NCI-H146 treated with DMSO at 0.1 percent for 48 hours (cell line): ENCODE measurements around the gene TBC1D14.
A peak's percentile ranks its signal among the peaks of the same experiment; 100 is the strongest.
"Not testable (repeated sequence)": the region's sequence is repeated elsewhere in the genome, so short reads cannot be mapped to it uniquely, and the experiment has no call there.

ENCODE experiments used
- DNase-seq: peaks from one replicate; lab custom pipeline; 2025; ENCODE audit not compliant: unreplicated experiment; lab: John Stamatoyannopoulos, UW

TBC1D14 gene

GRCh38 chr4:6969826-6970800 is 60.5 kb downstream of the TBC1D14 start:
- DNase-seq, result no peak

GRCh38 chr4:6971536-6972374 is 62.1 kb downstream of the TBC1D14 start:
- DNase-seq, result no peak

GRCh38 chr4:6972375-6972650 is 62.7 kb downstream of the TBC1D14 start:
- no peak for DNase-seq

GRCh38 chr4:6972911-6973310 is 63.3 kb downstream of the TBC1D14 start:
- no peak for DNase-seq

- DNase-seq, result no peak
Measured at GRCh38 chr4:6974138-6974848, 64.7 kb downstream of the TBC1D14 start.

GRCh38 chr4:6977846-6978245 is 68.2 kb downstream of the TBC1D14 start:
- DNase-seq, result not testable (repeated sequence)

GRCh38 chr4:6983544-6984142 is 74.0 kb downstream of the TBC1D14 start:
- DNase-seq, result no peak

- DNase-seq, result no peak
Measured at GRCh38 chr4:6984612-6985425, 75.2 kb downstream of the TBC1D14 start.

GRCh38 chr4:6986072-6986780 is 76.6 kb downstream of the TBC1D14 start:
- no peak for DNase-seq

- peak; percentile 85 for DNase-seq
Measured at GRCh38 chr4:6986781-6987587, 77.4 kb downstream of the TBC1D14 start.

- no peak for DNase-seq
Measured at GRCh38 chr4:6987588-6987961, 77.9 kb downstream of the TBC1D14 start.

GRCh38 chr4:6988016-6988715 is 78.5 kb downstream of the TBC1D14 start:
- DNase-seq, result no peak

GRCh38 chr4:6989331-6989923 is 79.8 kb downstream of the TBC1D14 start:
- DNase-seq, result no peak

- no peak for DNase-seq
Measured at GRCh38 chr4:6990661-6991060, 81.0 kb downstream of the TBC1D14 start.

GRCh38 chr4:6991249-6991648 is 81.6 kb downstream of the TBC1D14 start:
- no peak for DNase-seq

- no peak for DNase-seq
Measured at GRCh38 chr4:6991771-6992557, 82.3 kb downstream of the TBC1D14 start.
